HG03095 (cell line): ENCODE data around the gene CRMP1.

Source experiments
- ATAC-seq: cut with Tn5 transposase; IDR thresholded peaks from one replicate; pipeline ENCODE4 v1.9.1; 2021; ENCODE audit warnings: moderate library complexity; ENCODE audit not compliant: unreplicated experiment

Gene CRMP1

GRCh38 chr4:5773271-5773555, 119.7 kb downstream of the CRMP1 start:
- no peak for ATAC-seq

- ATAC-seq = no peak
Measured at GRCh38 chr4:5772528-5773270, 120.2 kb downstream of the CRMP1 start.
